HepG2 (cell line): ENCODE data around the gene ACAT1. TPM values are rescaled to one million over a fixed set of nuclear protein-coding genes. Genes with fewer than 3 reads are reported as not detected.

Source experiments
- ATAC-seq: fragments of 200-7000 bp; cut with Tn5 transposase; 3 replicates; pipeline ENCODE4 v1.9.1; 2020; ENCODE audit warnings: mild to moderate bottlenecking, moderate library complexity
- BruUV-seq: library from RNA; stranded (reverse); fragments of 400-500 nt; replicated peaks from 2 replicates; lab custom pipeline; 2021; lab: Mats Ljungman, UMichigan
- CTCF ChIA-PET: fragments of 300-600 bp; formaldehyde crosslinking; extraction: SDS; loops from one replicate; lab custom pipeline; 2021; ENCODE audit warnings: low total read pairs, inconsistent platforms, low intra/inter-chr PET ratio; lab: Yijun Ruan, JAX
- POLR2A ChIA-PET: fragments of 350-600 bp; sonication (Branson Sonifier 250); formaldehyde crosslinking; loops from one replicate; lab custom pipeline; 2020; ENCODE audit warnings: antibody characterized with exemption, inconsistent platforms; lab: Yijun Ruan, JAX
- DNase-seq: peaks from one replicate; pipeline ENCODE4 v3.0.0-alpha.2; 2015; ENCODE audit warnings: low spot score
- FAIRE-seq: peaks from 3 replicates; lab custom pipeline; 2011; peaks lifted over from hg19 to GRCh38; lab: Jason Lieb, UNC
- H2AFZ ChIP-seq: one replicate; pipeline ENCODE4 v1.6.1; 2011; ENCODE audit warnings: low read length, inconsistent platforms
- H3K27ac ChIP-seq: fragments of 300-600 bp; 3 replicates; pipeline ENCODE4 v1.8.0; 2011; ENCODE audit warnings: mixed run types, mild to moderate bottlenecking, mixed read lengths, low read length, inconsistent platforms; ENCODE audit not compliant: insufficient read depth; ENCODE audit errors: extremely low read length
- H3K27me3 ChIP-seq, 2 experiments: fragments of 200-600 bp in 1 of 2; 2 replicates in 1 of 2; 3 replicates in 1 of 2; pipeline versions ENCODE4 v1.6.0 to v1.8.0; 2011; ENCODE audit warnings: low read length in 2 of 2, mild to moderate bottlenecking in 2 of 2, moderate library complexity in 2 of 2, inconsistent platforms in 1 of 2; ENCODE audit not compliant: insufficient read depth in 2 of 2, control insufficient read depth in 1 of 2
- H3K36me3 ChIP-seq, 2 experiments: fragments of 200-600 bp in 1 of 2; replicated peaks in 1 of 2; 2 replicates in 1 of 2; 3 replicates in 1 of 2; pipeline versions ENCODE4 v1.5.1 to v1.8.0; 2011; ENCODE audit warnings: low read length in 2 of 2, inconsistent platforms in 1 of 2; ENCODE audit not compliant: insufficient read depth in 2 of 2, control insufficient read depth in 1 of 2
- H3K4me1 ChIP-seq: 2 replicates; pipeline ENCODE4 v1.5.1; 2012; ENCODE audit warnings: low read length, inconsistent platforms; ENCODE audit not compliant: insufficient read depth
- H3K4me2 ChIP-seq: 2 replicates; pipeline ENCODE4 v1.6.0; 2011; ENCODE audit warnings: low read depth, low read length, inconsistent platforms
- H3K4me3 ChIP-seq, 3 experiments: fragments of 200-600 bp in 1 of 3; sonication (generic), shearing (Covaris generic) in 1 of 3; replicated peaks in 1 of 3; 2 replicates each; pipeline ENCODE4 v1.5.1; 2011 to 2016; ENCODE audit warnings: low read length in 3 of 3, inconsistent platforms in 2 of 3, low read depth in 2 of 3, mild to moderate bottlenecking in 2 of 3, control low read depth in 1 of 3, mixed read lengths in 1 of 3; ENCODE audit not compliant: insufficient read depth in 1 of 3
- H3K79me2 ChIP-seq: one replicate; pipeline ENCODE4 v1.6.1; 2011; ENCODE audit warnings: low read length, inconsistent platforms; ENCODE audit not compliant: insufficient read depth
- H3K9ac ChIP-seq: 2 replicates; pipeline ENCODE4 v1.6.0; 2011; ENCODE audit warnings: mild to moderate bottlenecking, low read depth, low read length, inconsistent platforms; ENCODE audit not compliant: insufficient read depth
- H3K9me3 ChIP-seq: 2 replicates; pipeline ENCODE4 v1.5.1; 2012; ENCODE audit warnings: mild to moderate bottlenecking, low read length
- H4K20me1 ChIP-seq: 2 replicates; pipeline ENCODE4 v1.6.0; 2011; ENCODE audit warnings: inconsistent platforms, mild to moderate bottlenecking, low read length, moderate library complexity; ENCODE audit not compliant: insufficient read depth
- AKNA ChIP-seq: sonication (generic); formaldehyde crosslinking; IDR thresholded peaks from 2 replicates; pipeline ENCODE4 v1.4.0; 2020; ENCODE audit warnings: missing genetic modification reagents, borderline replicate concordance
- CEBPG ChIP-seq: IDR thresholded peaks from 2 replicates; pipeline ENCODE4 v1.6.1; 2016
- PHF21A ChIP-seq: sonication (generic); formaldehyde crosslinking; IDR thresholded peaks from 2 replicates; pipeline ENCODE4 v1.5.0; 2020; ENCODE audit warnings: mild to moderate bottlenecking, missing genetic modification reagents
- PHF8 ChIP-seq: sonication (generic); formaldehyde crosslinking; IDR thresholded peaks from 2 replicates; pipeline ENCODE4 v1.5.0; 2020; ENCODE audit warnings: missing genetic modification reagents
- RFX1 ChIP-seq: fragments of 450-650 bp; IDR thresholded peaks from 2 replicates; pipeline ENCODE4 v1.6.1; 2017
- STAG1 ChIP-seq: sonication (generic); formaldehyde crosslinking; IDR thresholded peaks from 2 replicates; pipeline ENCODE4 v1.4.0; 2020; ENCODE audit warnings: missing genetic modification reagents
- SUZ12 ChIP-seq: fragments of 150-350 bp; IDR thresholded peaks from 2 replicates; pipeline ENCODE4 v1.6.1; 2014; ENCODE audit warnings: low read depth, low read length
- TBP ChIP-seq: sonication (generic); formaldehyde crosslinking; IDR thresholded peaks from 2 replicates; pipeline ENCODE4 v1.5.0; 2020; ENCODE audit warnings: missing genetic modification reagents
- ZBED4 ChIP-seq: sonication (generic); formaldehyde crosslinking; IDR thresholded peaks from 2 replicates; pipeline ENCODE4 v1.4.0; 2020; ENCODE audit warnings: missing genetic modification reagents, borderline replicate concordance
- ZBTB2 ChIP-seq: sonication (generic); formaldehyde crosslinking; IDR thresholded peaks from 2 replicates; pipeline ENCODE4 v1.8.0; 2022; ENCODE audit warnings: low read depth, missing genetic modification reagents
- ZNF775 ChIP-seq: sonication (generic); formaldehyde crosslinking; IDR thresholded peaks from 2 replicates; pipeline ENCODE4 v1.4.0; 2020; ENCODE audit warnings: missing genetic modification reagents, mild to moderate bottlenecking, moderate library complexity, borderline replicate concordance
- ZNF784 ChIP-seq: sonication (generic); formaldehyde crosslinking; IDR thresholded peaks from 2 replicates; pipeline ENCODE4 v1.5.1; 2020; ENCODE audit warnings: missing genetic modification reagents, mild to moderate bottlenecking, borderline replicate concordance
- WGBS: methylation state at CpG from one replicate; pipeline ENCODE4 v1.1.6; 2017; ENCODE audit warnings: low lambda C conversion rate; 5-methylcytosine and 5-hydroxymethylcytosine counted together
- in situ Hi-C: cut with HindIII; loops from 2 replicates; pipeline ENCODE4 v1.10.0; 2017; ENCODE audit warnings: low pct_unique_long_range_greater_than_20kb; ENCODE audit not compliant: extremely low pct_ligation_motif_present
- intact Hi-C: fragments of 100-400 bp; cut with micrococcal nuclease; formaldehyde crosslinking; loops from one replicate; pipeline ENCODE4 v1.10.0; 2022; ENCODE audit not compliant: unreplicated experiment
- polyA plus RNA-seq, 8 experiments: library from polyadenylated mRNA; depleted of rRNA in 3 of 8; stranded (reverse) in 7 of 8; unstranded in 1 of 8; fragments of >200 nt; fragmentation: Illumina TruSeq in 4 of 8; extraction: Trizol in 4 of 8; gene quantifications; 2 replicates each; pipeline versions ENCODE4 v1.2.1 to v1.2.3, GENCODE V29; 2011 to 2016; ENCODE audit warnings: low read depth in 4 of 8, missing spikeins in 1 of 8, mixed read lengths in 1 of 8; ENCODE audit not compliant: insufficient read depth in 1 of 8
- total RNA-seq, 5 experiments: library from RNA; depleted of rRNA; stranded (reverse); fragments of >200 nt; fragmentation: Illumina TruSeq; extraction: Trizol; gene quantifications; 2 replicates each; pipeline ENCODE4 v1.2.3, GENCODE V29; 2016; ENCODE audit warnings: low read depth in 1 of 5

The ACAT1 gene
- total and polyA plus RNA-seq, 2 of the 13 experiments (the other 11 are each of a cell fraction or from before 2014, with no cell fraction given) = 103 to 165 TPM

- Histone ChIP-seq H3K27me3 (no peaks in the 10 kb centered on the region), H2AFZ (no peak overlapping the region), H3K79me2 (no peaks in the 10 kb centered on the region), H3K9ac (no peak overlapping the region), H3K9me3 (no peaks in the 10 kb centered on the region), H4K20me1 (no peaks in the 10 kb centered on the region), H3K4me2 (no peak overlapping the region), H3K4me1 (no peaks in the 10 kb centered on the region), H3K4me3 (no peak overlapping the region), H3K36me3 (no peaks in the 10 kb centered on the region), H3K27ac (no peak overlapping the region)
- in situ Hi-C loops (no loop called here), intact Hi-C loops (no loop called here)
- FAIRE-seq = peak; percentile 42
- peak; percentile 19; the same call in 1 of the 3 replicates for ATAC-seq
- 96% methylated on average over 4 of the region's 4 CpGs for WGBS
- CTCF ChIA-PET = no interaction called here
- TF ChIP-seq PHF21A = no peak
- no peak for TF ChIP-seq CEBPG (CRISPR knock-in tag)
- TF ChIP-seq STAG1 (CRISPR knock-in tag) = no peak
- TF ChIP-seq RFX1 = no peak
- no peak for TF ChIP-seq ZBTB2 (CRISPR knock-in tag)
- TF ChIP-seq SUZ12 = no peak
- no peak for TF ChIP-seq PHF8
- TF ChIP-seq AKNA (CRISPR knock-in tag) = no peak
- no peak for TF ChIP-seq ZNF775 (CRISPR knock-in tag)
- no peak for TF ChIP-seq ZBED4 (CRISPR knock-in tag)
- no peak for TF ChIP-seq TBP (CRISPR knock-in tag)
- TF ChIP-seq ZNF784 = no peak
- no TSS peak for BruUV-seq
- no peak for DNase-seq
- POLR2A ChIA-PET = no interaction called here
These were observed 10.2 kb upstream of the ACAT1 start for GRCh38 chr11:108111126-108111525.
